ENCODE data around the gene IL20RA. TPM values are rescaled to one million over a fixed set of nuclear protein-coding genes. Genes with fewer than 3 reads are reported as not detected.

The IL20RA gene
- total and polyA plus RNA-seq, 2 of the 8 experiments (the other 6 are each of a cell fraction or from before 2014, with no cell fraction given), result 1.3 to 1.7 TPM

DNA sequence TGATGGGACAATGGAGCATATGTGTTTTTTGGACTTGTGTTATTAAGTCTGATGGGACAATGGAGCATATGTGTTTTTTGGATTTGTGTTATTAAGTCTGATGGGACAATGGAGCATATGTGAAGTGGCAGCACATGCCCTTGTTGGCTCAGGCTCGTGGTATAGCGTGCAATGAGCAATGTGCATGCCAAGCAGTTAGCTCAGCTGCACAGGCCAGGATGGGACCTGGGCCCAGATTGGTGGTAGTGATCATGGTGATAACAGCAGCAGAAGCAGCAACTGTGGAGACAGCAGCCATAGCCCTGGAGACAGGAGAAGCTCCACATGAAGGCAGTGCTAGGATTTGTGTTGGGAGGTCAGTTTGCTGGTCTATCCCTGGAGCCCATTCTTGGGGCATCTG is 61.1 kb downstream of the IL20RA start:
- no peaks in the 10 kb centered on the region for H3K9me3 ChIP-seq (ENCODE audit: insufficient read depth in 2 of 2, low read depth in 1 of 2, low read length in 1 of 2)
- H2AK5ac ChIP-seq (ENCODE audit: low read depth, low read length), result 0 out of 2 replicates have a peak overlapping the region, but pooled peaks have one; percentile 1
- H3K27ac ChIP-seq (ENCODE audit: low read depth, low read length), result no peak overlapping the region
- TF ChIP-seq GTF2F1 (IDR thresholded peaks at IDR 0.05; ENCODE audit: borderline replicate concordance, low read depth, low read length), result no peak
- TF ChIP-seq BACH1 (IDR thresholded peaks at IDR 0.05; ENCODE audit: low read length), result no peak
- no peak for TF ChIP-seq BCL11A (IDR thresholded peaks at IDR 0.05; ENCODE audit: low read depth in 2 of 2, low read length in 2 of 2)
- TF ChIP-seq TCF12 (IDR thresholded peaks at IDR 0.05; ENCODE audit: low read depth, low read length), result no peak
- no peak overlapping the region for H2BK5ac ChIP-seq (ENCODE audit: low read depth, low read length)
- H3K27me3 ChIP-seq (replicated peaks in 1 of 4; ENCODE audit: control insufficient read depth in 3 of 4, extremely low read depth in 1 of 4, insufficient read depth in 3 of 4, low read length in 3 of 4), result no peaks in the 10 kb centered on the region; a peak in 1 of 7 replicates
- H3K4me1 ChIP-seq (replicated peaks in 1 of 4; ENCODE audit: control insufficient read depth in 3 of 4, insufficient read depth in 4 of 4, low read length in 3 of 4), result peaks cover 0 to 5% (median 0%) of the 10 kb centered on the region in 4 experiments; a peak in 2 of 7 replicates
- DNase-seq (ENCODE audit: low read depth in 1 of 2, low spot score in 2 of 2) (no peak), FAIRE-seq (no peak)
- no peak overlapping the region for H4K91ac ChIP-seq (replicated peaks; ENCODE audit: insufficient read length, low read length)
- H4K5ac ChIP-seq (ENCODE audit: insufficient read length, low read depth, low read length), result no peak overlapping the region
- no peak overlapping the region for H3K4me3 ChIP-seq (ENCODE audit: extremely low read depth in 1 of 4, insufficient read depth in 2 of 4, low read depth in 3 of 4, low read length in 4 of 4)
- H3K4ac ChIP-seq (replicated peaks; ENCODE audit: insufficient read length, low read depth, low read length), result no peak overlapping the region
- no peak overlapping the region for H3K18ac ChIP-seq (ENCODE audit: extremely low read depth, low read length)
- H4K20me1 ChIP-seq (replicated peaks in 1 of 2; ENCODE audit: control insufficient read depth in 1 of 2, insufficient read depth in 2 of 2, low read length in 2 of 2), result no peaks in the 10 kb centered on the region
- no peaks in the 10 kb centered on the region for H3K36me3 ChIP-seq (ENCODE audit: control insufficient read depth in 2 of 4, insufficient read depth in 4 of 4, low read length in 3 of 4)
- no peak overlapping the region for H3K4me2 ChIP-seq (ENCODE audit: insufficient read depth in 1 of 2, low read depth in 2 of 2, low read length in 2 of 2)
- H3K14ac ChIP-seq (ENCODE audit: insufficient read length), result no peak overlapping the region
- no peak overlapping the region for H2BK120ac ChIP-seq (replicated peaks; ENCODE audit: low read depth, low read length)
- H4K8ac ChIP-seq (ENCODE audit: extremely low read depth, insufficient read depth, low read length), result no peak overlapping the region
- no peak overlapping the region for H2AFZ ChIP-seq (ENCODE audit: low read length)
- no peaks in the 10 kb centered on the region for H3K79me1 ChIP-seq (ENCODE audit: low read depth, low read length)
- no peak overlapping the region for H3K9ac ChIP-seq (replicated peaks in 1 of 4; ENCODE audit: extremely low read depth in 1 of 4, low read depth in 3 of 4, low read length in 3 of 4)
- ChIA-PET CTCF (ENCODE audit: partially characterized antibody) (interaction anchor here (0.6 to 1.7 kb wide), 6 partner anchors 13 to 109 kb away, joined by 3 to 4 read pairs (median 4); partner anchors contain the start of gene SLC35D3), POLR2A (ENCODE audit: partially characterized antibody) (no interaction called here)
- peak overlapping the region; percentile 69; the same call in 1 of the 2 replicates for H2BK12ac ChIP-seq (ENCODE audit: low read depth, low read length)
- 88% methylated on average over 2 of the region's 2 CpGs; no CpG with 5 or more reads in 1 of the 2 experiments for WGBS, 2 experiments (ENCODE audit: extremely low coverage in 1 of 2, insufficient coverage in 1 of 2, insufficient read length in 1 of 2, insufficient replicate concordance in 2 of 2, low coverage in 1 of 2, low lambda C conversion rate in 2 of 2, missing lambda C conversion rate in 1 of 2)
- no peak overlapping the region for H3K23ac ChIP-seq (ENCODE audit: insufficient read length)
- no peak overlapping the region for H2BK15ac ChIP-seq (ENCODE audit: low read length)
- H2BK20ac ChIP-seq (ENCODE audit: low read length), result 0 out of 2 replicates have a peak overlapping the region, but pooled peaks have one; percentile 18
- no peaks in the 10 kb centered on the region for H3K23me2 ChIP-seq (ENCODE audit: low read depth, low read length)
- no peaks in the 10 kb centered on the region for H3K79me2 ChIP-seq (ENCODE audit: control insufficient read depth in 1 of 2, insufficient read depth in 2 of 2, low read length in 2 of 2)
- H3K56ac ChIP-seq (replicated peaks; ENCODE audit: insufficient read length, low read depth, low read length), result no peak overlapping the region
